KOPT-K1 (cell line): ENCODE data around the gene TANGO6.
"Not testable (repeated sequence)": the region's sequence is repeated elsewhere in the genome, so short reads cannot be mapped to it uniquely, and the experiment has no call there.

Source experiments
- H3K27ac ChIP-seq: fragments of 200-600 bp; sonication (generic); 2 replicates; pipeline ENCODE4 v1.5.1; 2016; ENCODE audit warnings: antibody characterized with exemption, mild to moderate bottlenecking, low read depth, low read length; ENCODE audit not compliant: poor library complexity, severe bottlenecking
- H3K36me3 ChIP-seq: fragments of 200-600 bp; sonication (generic); 2 replicates; pipeline ENCODE4 v1.5.1; 2017; ENCODE audit warnings: antibody characterized with exemption, mild to moderate bottlenecking, low read length, moderate library complexity; ENCODE audit not compliant: insufficient read depth
- H3K9me3 ChIP-seq: fragments of 200-600 bp; sonication (generic); 2 replicates; pipeline ENCODE4 v1.5.1; 2017; ENCODE audit warnings: antibody characterized with exemption, low read length, mild to moderate bottlenecking; ENCODE audit not compliant: insufficient read depth, poor library complexity, severe bottlenecking

TANGO6 gene

DNA sequence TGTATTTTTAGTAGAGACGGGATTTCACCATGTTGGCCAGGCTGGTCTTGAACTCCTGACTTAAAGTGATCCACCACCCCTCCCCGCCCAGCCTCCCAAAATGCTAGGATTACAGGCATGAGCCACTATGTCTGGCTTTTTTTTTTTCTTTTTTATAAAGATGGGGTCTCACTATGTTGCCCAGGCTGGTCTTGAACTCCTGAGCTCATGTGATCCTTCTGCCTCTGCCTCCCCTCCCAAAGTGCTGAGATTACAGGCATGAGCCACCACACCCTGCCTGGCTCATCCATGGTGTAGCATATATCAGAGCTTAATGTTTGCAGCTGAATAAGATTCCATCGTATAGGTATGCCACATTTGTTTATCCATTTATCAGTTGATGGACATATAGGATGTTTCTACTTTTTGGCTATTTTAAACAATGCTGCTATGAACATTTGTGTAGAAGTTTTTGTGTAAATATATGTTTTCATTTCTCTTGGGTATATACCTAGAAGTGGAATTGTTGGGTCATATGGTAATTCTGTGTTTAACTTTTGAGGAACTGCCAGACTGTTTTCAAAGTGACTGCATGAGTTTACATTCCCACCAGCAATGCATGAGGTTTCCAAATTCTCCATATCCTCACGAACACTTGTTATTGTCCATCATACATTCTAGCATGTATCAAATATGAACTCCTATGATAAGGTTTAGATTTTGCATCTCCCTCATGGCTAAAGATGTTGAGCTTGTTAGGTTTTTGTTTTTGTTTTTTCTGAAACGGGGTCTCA, 206.5 kb downstream of the TANGO6 start:
- Histone ChIP-seq H3K27ac (no peak overlapping the region), H3K9me3 (no peaks in the 10 kb centered on the region), H3K36me3 (no peaks in the 10 kb centered on the region)

DNA sequence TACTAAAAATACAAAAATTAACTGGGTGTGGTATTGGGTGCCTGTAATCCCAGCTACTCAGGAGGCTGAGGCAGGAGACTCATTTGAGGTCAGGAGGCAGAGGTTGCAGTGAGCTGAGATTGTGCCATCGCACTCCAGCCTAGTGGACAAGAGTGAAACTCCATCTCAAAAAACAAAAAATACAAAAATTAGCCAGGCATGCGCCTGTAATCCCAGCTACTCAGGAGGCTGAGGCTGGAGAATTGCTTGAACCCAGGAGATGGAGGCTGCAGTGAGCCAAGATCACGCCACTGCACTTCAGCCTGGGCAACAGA, 208.1 kb downstream of the TANGO6 start:
- H3K9me3 ChIP-seq, H3K36me3 ChIP-seq, H3K27ac ChIP-seq: not testable (repeated sequence)

DNA sequence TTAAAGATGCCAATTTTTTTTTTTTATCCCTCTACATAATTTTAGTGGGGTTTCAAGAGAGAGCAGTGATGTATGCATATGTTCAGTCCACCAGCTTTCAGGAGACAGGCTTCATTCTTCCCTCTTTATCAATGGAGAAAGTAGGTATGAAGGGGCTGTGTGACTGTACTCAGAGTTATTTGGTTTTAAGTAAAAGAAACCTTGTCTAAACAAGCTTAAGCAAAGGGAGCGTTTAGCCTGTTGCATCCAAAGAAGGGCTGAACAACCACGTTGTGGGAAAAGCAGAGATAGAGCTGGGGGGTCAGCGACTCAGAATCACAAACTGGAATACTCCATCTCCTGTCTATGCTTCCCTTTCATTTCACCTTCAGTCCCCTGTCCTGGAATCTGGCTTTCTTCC, 211.7 kb downstream of the TANGO6 start:
- Histone ChIP-seq H3K36me3 (no peaks in the 10 kb centered on the region), H3K27ac (no peak overlapping the region), H3K9me3 (no peaks in the 10 kb centered on the region)

DNA sequence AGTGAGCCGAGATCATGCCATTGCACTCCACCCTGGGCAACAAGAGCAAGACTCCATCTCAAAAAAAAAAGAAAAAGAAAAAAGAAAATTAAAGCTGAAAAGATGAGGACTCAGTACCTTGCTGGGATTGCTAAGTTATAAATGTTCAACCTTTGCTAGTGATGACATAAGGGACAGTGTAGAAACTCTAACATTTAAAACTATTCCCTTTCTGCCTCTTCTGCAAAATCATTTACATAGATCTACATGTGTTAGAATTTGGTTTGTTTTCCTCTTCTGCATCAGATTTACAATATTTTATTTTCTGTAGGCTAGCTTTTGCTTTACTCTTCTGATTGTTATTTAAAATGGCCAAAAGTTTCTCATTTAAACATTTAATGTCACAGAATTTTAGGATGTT, 212.6 kb downstream of the TANGO6 start:
- Histone ChIP-seq H3K27ac (no peak overlapping the region), H3K9me3 (no peaks in the 10 kb centered on the region), H3K36me3 (no peaks in the 10 kb centered on the region)

DNA sequence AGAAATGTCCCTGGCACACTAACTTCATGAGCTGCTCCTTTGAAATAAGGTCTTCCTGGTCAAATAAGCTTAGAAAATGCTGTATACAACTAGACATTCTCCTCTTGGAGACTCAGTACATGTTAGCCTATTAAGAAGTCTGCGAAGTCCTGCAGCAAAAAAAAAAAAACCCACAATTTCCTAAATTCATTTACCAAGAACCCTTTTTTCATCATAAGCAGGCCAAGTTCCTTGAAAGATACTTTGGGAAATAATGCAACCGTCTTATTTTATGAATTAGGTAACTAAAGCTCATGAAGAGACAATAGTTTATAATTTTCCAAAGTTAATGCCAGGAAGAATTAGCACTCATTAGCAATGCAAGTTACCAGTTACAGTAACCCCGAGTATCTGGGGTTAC, 213.1 kb downstream of the TANGO6 start:
- Histone ChIP-seq H3K27ac (no peak overlapping the region), H3K9me3 (no peaks in the 10 kb centered on the region), H3K36me3 (no peaks in the 10 kb centered on the region)

DNA sequence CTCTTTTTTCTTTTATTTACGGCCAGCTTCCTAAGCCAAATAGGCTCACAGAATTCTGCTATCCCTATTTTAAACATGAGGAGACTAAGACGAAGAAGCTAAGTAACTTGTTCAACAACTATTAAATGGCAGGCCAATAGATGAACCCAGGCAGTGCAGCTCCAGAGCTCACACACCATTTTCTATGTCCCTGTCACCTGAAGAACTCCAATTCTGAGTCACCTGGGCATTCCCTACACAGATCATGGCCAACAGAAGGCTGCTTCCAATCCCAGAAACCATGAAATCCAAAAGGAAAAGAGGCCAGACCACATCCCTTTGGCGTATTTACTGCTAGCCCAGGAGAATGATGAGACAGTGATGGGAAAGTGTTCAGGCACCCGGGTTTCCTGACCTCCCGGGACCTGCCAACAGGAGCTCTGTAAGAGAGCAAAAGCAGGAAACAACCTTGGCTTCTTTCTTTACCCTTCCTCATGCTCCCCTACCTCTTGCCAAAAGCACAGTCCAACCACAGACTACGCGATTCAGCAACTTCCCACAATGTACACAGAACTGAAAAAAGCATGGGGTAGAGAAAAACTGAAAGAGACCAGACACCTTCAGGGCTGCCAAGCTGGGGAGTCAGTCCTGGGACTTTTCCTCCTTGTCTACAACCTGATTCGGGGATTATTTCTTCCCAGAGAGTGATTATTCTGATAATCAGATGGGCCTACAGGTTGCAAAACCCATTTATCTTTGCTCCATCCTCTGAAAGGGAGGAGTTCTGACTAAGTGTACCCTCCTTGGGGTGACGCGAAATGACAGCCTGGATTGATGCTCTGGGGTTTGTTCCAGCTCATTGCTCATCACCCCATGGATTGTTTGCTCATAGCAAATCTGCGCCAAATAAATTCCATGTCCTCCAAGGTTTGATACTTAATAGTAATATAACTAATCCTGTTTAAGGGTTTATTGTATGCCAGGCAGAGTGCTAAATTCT, 214.4 kb downstream of the TANGO6 start:
- Histone ChIP-seq H3K27ac (peak overlapping the region; percentile 50), H3K36me3 (no peaks in the 10 kb centered on the region), H3K9me3 (no peaks in the 10 kb centered on the region)

DNA sequence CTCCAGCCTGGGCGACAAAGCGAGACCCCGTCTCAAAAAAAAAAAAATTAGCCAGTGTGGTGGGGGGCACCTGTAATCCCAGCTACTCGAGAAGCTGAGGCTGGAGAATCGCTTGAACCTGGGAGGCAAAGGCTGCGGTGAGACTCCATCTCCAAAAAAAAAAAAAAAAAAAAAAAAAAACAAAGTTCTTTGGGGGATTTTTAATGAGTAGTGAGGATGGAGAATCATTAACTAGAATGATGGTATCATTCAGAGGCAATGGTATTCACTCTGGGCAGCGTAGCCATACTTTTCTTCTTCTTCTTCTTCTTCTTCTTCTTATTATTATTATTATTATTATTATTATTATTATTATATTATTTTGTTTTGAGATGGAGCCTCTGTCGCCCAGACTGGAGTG, 220.2 kb downstream of the TANGO6 start:
- not testable (repeated sequence) for H3K27ac ChIP-seq, H3K9me3 ChIP-seq, H3K36me3 ChIP-seq

DNA sequence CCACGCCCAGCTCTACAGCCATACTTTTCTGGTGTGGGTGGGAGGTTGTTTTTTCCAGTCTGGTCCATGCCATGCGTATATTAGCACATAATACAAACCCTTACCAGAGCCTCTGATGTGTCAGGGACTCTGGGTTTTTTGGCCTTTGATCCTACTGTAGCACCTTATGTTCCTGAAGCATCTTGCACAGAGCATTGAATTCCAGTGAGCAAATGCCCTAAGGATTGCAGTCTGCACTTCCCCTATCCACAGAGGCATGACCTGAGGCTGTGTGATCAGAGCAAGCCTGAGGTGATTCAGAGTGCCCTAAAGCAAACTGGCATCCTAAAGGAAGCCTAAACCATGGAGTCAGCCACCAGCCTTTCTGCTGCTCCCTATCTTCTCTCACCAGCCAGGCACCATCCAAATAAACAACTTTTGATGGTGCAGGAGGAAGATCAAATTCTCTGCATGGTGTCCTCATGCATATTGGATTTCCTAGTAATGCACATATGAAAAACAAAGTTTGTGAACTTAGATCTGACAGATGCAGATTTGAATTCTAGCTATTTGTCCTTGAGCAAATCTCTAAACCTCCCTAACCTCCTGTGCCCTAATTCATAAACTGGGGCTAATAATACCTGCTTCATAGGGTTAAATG, 220.9 kb downstream of the TANGO6 start:
- no peaks in the 10 kb centered on the region for H3K9me3 ChIP-seq
- H3K36me3 ChIP-seq: no peaks in the 10 kb centered on the region
- H3K27ac ChIP-seq: no peak overlapping the region

DNA sequence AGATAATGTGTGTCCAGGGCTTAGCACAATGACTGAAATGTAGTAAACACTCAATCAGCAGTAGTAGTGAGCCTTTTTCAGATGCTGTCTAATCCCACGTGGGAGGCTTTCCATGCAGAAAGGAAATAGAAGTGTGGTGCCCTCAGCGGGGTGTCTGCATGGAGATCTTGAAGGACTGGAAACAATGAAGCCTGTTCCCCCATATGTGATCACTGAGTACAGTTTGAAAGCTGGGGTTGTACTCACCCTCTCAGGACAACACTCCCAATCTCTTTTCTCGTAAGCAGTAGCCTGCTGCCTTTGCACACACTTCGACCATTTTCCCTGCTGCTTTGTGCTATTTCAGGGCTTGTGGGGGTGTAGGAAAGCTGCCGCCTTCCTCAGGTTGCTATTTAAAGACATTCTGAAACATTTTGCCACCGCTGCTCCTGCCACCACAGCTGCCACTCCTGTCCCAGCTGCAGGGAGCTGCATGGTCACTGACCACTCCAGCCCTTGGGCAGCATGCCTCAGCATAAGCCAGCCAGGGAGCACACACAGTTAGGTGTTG, 221.5 kb downstream of the TANGO6 start:
- no peak overlapping the region for H3K27ac ChIP-seq

DNA sequence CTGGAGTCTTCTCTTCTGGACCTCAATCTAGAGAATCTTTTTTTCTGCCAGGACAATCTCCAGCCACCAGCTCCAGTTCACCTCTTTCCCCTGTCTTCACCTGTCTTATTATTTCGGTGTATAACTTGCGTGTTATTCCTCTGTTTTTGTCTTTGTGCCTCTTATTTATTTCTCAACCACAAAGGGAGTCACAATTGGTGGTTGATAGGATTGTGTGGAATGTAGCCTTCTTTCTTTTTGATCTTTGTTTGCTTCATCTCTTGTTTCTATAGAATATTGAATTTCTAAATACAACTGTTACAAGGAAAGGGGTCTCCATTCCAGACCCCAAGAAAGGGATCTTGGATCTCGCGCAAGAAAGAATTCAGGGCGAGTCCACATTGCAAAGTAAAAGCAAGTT, 226.2 kb downstream of the TANGO6 start:
- Histone ChIP-seq H3K27ac (no peak overlapping the region), H3K36me3 (no peaks in the 10 kb centered on the region), H3K9me3 (no peaks in the 10 kb centered on the region)

More for the DNA sequence above, 221.5 kb downstream of the TANGO6 start:
- Histone ChIP-seq H3K9me3 (no peaks in the 10 kb centered on the region), H3K36me3 (no peaks in the 10 kb centered on the region)

DNA sequence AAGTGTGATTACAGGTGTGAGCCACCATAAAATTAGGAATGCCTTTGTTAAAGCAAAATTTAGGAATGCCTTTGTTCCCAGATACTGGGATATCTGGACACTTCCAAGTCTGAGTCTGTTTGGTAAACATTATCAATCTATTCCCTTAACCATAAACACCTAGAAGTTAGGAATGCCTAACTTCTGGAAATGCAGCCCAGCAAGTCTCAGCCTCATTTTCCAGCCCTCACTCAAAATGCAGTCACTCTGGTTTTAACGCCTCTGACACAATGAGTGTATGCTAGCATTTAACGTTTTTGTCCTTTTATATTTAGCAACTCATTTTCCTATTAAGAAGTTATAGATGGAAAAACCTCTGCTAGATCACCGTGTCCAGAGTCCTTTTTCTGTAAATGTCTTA, 227.7 kb downstream of the TANGO6 start:
- H3K27ac ChIP-seq: peak overlapping the region; percentile 83
- no peaks in the 10 kb centered on the region for H3K9me3 ChIP-seq
- no peaks in the 10 kb centered on the region for H3K36me3 ChIP-seq

DNA sequence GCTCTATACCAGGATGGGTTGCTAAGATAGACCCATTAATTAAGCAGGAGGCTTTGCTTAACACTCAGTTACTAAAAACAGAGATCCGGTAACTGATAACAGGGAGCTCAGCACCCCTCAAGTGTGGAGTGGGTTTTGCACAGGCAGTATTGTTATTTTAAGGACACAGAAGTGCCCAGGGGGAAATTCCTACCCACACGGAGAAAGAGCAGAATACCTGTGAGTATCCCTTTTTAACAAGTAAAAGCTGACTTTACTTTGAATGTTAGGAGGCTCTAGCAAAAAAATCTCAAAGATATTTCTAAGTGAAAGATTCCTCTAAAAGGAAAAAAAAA, 229.3 kb downstream of the TANGO6 start:
- Histone ChIP-seq H3K9me3 (no peaks in the 10 kb centered on the region), H3K36me3 (no peaks in the 10 kb centered on the region), H3K27ac (peak overlapping the region; percentile 83)

DNA sequence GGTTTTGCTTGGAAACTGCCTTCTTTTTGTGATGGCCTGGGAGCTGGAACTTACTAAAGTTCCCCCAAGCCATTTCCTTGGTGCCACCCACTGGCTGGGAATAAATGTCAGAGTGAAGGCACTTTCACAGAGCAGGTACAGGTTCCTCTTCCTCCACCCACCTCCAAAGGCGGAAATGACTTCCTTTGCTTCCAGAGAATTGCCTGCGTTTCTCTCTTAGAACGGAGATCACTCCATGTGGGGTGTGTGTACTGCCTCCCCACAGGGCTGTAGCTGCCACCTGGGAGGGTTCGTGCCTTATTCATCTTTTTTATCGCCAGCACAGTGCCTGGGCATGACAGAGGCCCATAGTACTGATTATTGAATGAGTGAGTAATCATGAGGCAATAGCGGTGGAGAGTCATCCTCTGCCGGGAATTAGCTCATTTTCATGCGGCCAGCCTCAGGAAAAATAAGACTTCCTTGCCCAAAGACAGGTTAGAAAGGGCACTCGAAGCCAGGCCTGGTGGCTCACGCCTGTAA, 229.9 kb downstream of the TANGO6 start:
- Histone ChIP-seq H3K27ac (peak overlapping the region; percentile 83), H3K9me3 (no peaks in the 10 kb centered on the region), H3K36me3 (no peaks in the 10 kb centered on the region)

DNA sequence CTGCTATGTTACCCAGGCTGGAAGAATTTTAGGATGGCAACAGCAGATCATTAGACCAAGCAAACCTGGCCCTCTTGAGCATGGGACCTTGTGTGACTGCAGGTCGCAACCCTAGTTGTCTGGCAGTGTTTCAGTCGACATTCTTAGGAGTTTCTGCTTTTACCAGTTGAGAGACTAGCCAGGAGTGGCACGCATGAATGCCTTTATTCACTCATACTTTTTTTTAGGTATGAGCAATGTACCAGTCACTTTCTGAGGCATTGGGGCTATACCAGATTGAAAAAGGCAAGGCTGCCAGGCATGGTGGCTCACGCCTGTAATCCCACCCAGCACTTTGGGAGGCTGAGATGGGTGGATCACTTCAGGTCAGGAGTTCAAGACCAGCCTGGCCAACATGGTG, 233.9 kb downstream of the TANGO6 start:
- Histone ChIP-seq H3K36me3 (no peaks in the 10 kb centered on the region), H3K27ac (no peak overlapping the region), H3K9me3 (no peaks in the 10 kb centered on the region)

DNA sequence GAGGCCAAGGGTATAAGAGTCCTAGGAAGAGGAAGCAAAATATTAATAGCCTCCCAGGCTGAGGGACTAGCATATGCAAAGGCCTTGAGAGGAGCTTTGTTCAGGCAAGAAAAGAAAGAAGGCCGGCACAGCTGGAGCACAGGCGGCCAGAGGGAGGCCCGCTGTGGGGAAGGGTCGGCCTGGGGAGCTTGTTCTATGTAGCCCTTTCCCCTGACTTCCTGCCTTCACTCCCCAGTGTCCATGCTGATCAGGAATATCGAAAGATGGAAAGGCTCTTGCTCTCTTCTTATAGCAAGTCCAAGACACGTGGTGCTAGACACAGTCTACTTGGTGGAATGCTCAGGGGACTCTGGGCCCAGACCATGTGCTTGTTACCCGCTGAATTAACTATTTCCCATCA, 234.7 kb downstream of the TANGO6 start:
- Histone ChIP-seq H3K36me3 (no peaks in the 10 kb centered on the region), H3K27ac (no peak overlapping the region), H3K9me3 (no peaks in the 10 kb centered on the region)
